Panc1 (cell line): ENCODE results near the gene CROCC2. TPM values are rescaled to one million over a fixed set of nuclear protein-coding genes. Genes with fewer than 3 reads are reported as not detected.

Experiments
- ATAC-seq: fragments of 200-7000 bp; cut with Tn5 transposase; 2 replicates; pipeline ENCODE4 v1.9.1; 2020; ENCODE audit warnings: mild to moderate bottlenecking, moderate library complexity
- BruUV-seq: library from RNA; stranded (reverse); fragments of 400-500 nt; replicated peaks from 2 replicates; lab custom pipeline; 2021; lab: Mats Ljungman, UMichigan
- CTCF ChIA-PET: fragments of 300-600 bp; sonication (Branson Sonifier 250); formaldehyde crosslinking; loops from one replicate; lab custom pipeline; 2022; ENCODE audit warnings: antibody characterized with exemption; lab: Charles Lee
- POLR2A ChIA-PET: fragments of 300-600 bp; sonication (Branson Sonifier 250); formaldehyde crosslinking; loops from one replicate; lab custom pipeline; 2022; ENCODE audit warnings: antibody characterized with exemption; lab: Charles Lee
- DNase-seq: peaks from one replicate; pipeline ENCODE4 v3.0.0-alpha.2; 2010; ENCODE audit warnings: low read depth, low spot score
- H3K27ac ChIP-seq: 2 replicates; pipeline ENCODE4 v1.5.1; 2011; ENCODE audit warnings: mild to moderate bottlenecking, low read length, inconsistent platforms
- H3K27me3 ChIP-seq: fragments of 200-500 bp; sonication (Bioruptor generic); 2 replicates; pipeline ENCODE4 v1.6.0; 2014; ENCODE audit warnings: low read length, inconsistent platforms; ENCODE audit not compliant: control insufficient read depth, insufficient read depth
- H3K36me3 ChIP-seq: fragments of 200-500 bp; sonication (Bioruptor generic); 2 replicates; pipeline ENCODE4 v1.5.1; 2014; ENCODE audit warnings: inconsistent platforms, mild to moderate bottlenecking, low read length, moderate library complexity; ENCODE audit not compliant: control insufficient read depth, insufficient read depth
- H3K4me1 ChIP-seq: 2 replicates; pipeline ENCODE4 v1.5.1; 2011; ENCODE audit warnings: inconsistent platforms, mild to moderate bottlenecking, low read length, moderate library complexity; ENCODE audit not compliant: control insufficient read depth, insufficient read depth
- H3K4me3 ChIP-seq, 2 experiments: 2 replicates each; pipeline ENCODE4 v1.5.1; 2011 to 2012; ENCODE audit warnings: low read depth in 2 of 2, low read length in 2 of 2, mild to moderate bottlenecking in 2 of 2, inconsistent platforms in 1 of 2, moderate library complexity in 1 of 2
- H3K9me3 ChIP-seq: fragments of 200-500 bp; sonication (Bioruptor generic); 2 replicates; pipeline ENCODE4 v1.5.1; 2014; ENCODE audit warnings: low read depth, mild to moderate bottlenecking, inconsistent platforms, low read length, moderate library complexity; ENCODE audit not compliant: control insufficient read depth, insufficient read depth
- POLR2AphosphoS5 ChIP-seq: IDR thresholded peaks from 2 replicates; pipeline ENCODE4 v1.6.1; 2012; ENCODE audit warnings: mild to moderate bottlenecking, low read depth, low read length, moderate library complexity
- SIN3A ChIP-seq: IDR thresholded peaks from 2 replicates; pipeline ENCODE4 v1.6.1; 2012; ENCODE audit warnings: low read depth, mild to moderate bottlenecking, low read length, moderate library complexity, borderline replicate concordance; ENCODE audit not compliant: insufficient read depth
- TCF7L2 ChIP-seq: IDR thresholded peaks from 2 replicates; pipeline ENCODE4 v1.6.1; 2011; ENCODE audit warnings: mild to moderate bottlenecking, low read depth, low read length, inconsistent platforms
- in situ Hi-C: cut with HindIII; loops from 2 replicates; pipeline ENCODE4 v1.10.0; 2016; ENCODE audit warnings: low sequenced_read_pairs, low pct_unique_long_range_greater_than_20kb
- intact Hi-C: fragments of 100-400 bp; cut with micrococcal nuclease; formaldehyde crosslinking; loops from one replicate; pipeline ENCODE4 v1.10.0; 2022; ENCODE audit not compliant: unreplicated experiment
- total RNA-seq: library from RNA; stranded (reverse); gene quantifications from one replicate; pipeline ENCODE4 v1.2.1, GENCODE V29; 2021; ENCODE audit not compliant: unreplicated experiment
- TF ChIP-seq, protein P1 (sequence below): fragments of 450-650 bp; IDR thresholded peaks from 2 replicates; pipeline ENCODE4 v1.5.1; 2017; ENCODE audit warnings: mild to moderate bottlenecking
- TF ChIP-seq, protein P2 (sequence below), 2 experiments: IDR thresholded peaks; 2 replicates each; pipeline ENCODE4 v1.6.1; 2011 to 2012; ENCODE audit warnings: low read depth in 2 of 2, control low read depth in 1 of 2, low read length in 1 of 2, mild to moderate bottlenecking in 1 of 2, moderate library complexity in 1 of 2; ENCODE audit not compliant: insufficient read depth in 1 of 2

Gene CROCC2
- total RNA-seq, 1 experiment from 2014 or later = 0.23 TPM

DNA sequence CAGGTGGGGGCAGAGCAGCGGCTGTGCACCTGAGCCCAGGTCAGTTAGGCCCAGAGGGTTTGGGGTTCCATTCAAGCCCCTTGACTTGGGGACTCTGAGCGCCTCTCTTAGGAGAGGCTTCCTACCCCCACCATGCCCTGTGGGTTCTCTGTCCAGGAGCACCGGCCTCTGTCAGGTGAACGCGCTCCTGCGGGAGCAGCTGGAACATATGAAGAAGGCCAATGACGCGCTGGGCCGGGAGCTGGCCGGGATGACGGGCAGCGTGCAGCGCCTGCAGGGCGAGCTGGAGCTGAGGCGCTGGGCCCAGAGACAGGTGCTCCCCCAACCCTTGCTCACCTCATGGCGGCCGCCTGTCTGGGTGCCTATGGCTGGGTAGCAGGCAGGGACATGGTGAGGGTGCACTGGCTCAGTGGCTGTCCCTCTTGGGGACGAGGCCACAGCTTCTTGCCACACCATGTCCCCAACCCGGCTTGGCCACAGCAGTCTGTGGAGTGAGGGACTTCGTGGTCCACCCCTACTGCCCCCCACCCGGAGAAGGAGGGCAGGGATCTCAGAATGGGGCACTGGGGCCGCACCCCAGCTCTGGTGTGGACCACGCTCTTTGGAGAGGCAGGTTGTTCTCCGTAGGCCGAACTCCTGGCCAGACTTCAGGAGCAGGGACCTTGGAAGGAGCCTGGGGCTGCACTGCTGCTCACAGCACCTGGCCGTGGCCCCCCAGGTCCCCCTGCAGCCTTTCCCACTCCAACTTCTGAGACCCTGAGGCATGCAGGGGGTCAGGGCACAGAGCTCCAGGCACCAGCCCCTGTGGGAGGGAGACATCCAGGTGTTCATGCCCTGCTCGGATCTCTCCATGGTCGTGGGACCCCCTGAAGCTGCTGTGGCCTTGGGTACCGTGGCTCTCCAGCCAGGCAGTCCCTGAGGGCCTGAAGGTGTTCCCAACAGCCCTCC, 19.7 kb downstream of the CROCC2 start:
- BruUV-seq = no TSS peak
- no peak overlapping the region for H3K27ac ChIP-seq
- ATAC-seq (no peak), DNase-seq (no peak)
- ChIA-PET POLR2A (no interaction called here), CTCF (interaction anchor here (0.6 kb wide), 1 partner anchor 49 kb away, joined by 5 read pairs; no protein-coding TSS in a partner anchor)
- peaks cover 32% of the 10 kb centered on the region for H3K4me1 ChIP-seq
- in situ Hi-C loops (no loop called here), intact Hi-C loops (no loop called here)
- H3K9me3 ChIP-seq = no peaks in the 10 kb centered on the region
- TF ChIP-seq TCF7L2 (no peak), POLR2AphosphoS5 (no peak), SIN3A (no peak)
- TF ChIP-seq, protein P1, sequence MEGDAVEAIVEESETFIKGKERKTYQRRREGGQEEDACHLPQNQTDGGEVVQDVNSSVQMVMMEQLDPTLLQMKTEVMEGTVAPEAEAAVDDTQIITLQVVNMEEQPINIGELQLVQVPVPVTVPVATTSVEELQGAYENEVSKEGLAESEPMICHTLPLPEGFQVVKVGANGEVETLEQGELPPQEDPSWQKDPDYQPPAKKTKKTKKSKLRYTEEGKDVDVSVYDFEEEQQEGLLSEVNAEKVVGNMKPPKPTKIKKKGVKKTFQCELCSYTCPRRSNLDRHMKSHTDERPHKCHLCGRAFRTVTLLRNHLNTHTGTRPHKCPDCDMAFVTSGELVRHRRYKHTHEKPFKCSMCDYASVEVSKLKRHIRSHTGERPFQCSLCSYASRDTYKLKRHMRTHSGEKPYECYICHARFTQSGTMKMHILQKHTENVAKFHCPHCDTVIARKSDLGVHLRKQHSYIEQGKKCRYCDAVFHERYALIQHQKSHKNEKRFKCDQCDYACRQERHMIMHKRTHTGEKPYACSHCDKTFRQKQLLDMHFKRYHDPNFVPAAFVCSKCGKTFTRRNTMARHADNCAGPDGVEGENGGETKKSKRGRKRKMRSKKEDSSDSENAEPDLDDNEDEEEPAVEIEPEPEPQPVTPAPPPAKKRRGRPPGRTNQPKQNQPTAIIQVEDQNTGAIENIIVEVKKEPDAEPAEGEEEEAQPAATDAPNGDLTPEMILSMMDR = no peak
- TF ChIP-seq, protein P2, sequence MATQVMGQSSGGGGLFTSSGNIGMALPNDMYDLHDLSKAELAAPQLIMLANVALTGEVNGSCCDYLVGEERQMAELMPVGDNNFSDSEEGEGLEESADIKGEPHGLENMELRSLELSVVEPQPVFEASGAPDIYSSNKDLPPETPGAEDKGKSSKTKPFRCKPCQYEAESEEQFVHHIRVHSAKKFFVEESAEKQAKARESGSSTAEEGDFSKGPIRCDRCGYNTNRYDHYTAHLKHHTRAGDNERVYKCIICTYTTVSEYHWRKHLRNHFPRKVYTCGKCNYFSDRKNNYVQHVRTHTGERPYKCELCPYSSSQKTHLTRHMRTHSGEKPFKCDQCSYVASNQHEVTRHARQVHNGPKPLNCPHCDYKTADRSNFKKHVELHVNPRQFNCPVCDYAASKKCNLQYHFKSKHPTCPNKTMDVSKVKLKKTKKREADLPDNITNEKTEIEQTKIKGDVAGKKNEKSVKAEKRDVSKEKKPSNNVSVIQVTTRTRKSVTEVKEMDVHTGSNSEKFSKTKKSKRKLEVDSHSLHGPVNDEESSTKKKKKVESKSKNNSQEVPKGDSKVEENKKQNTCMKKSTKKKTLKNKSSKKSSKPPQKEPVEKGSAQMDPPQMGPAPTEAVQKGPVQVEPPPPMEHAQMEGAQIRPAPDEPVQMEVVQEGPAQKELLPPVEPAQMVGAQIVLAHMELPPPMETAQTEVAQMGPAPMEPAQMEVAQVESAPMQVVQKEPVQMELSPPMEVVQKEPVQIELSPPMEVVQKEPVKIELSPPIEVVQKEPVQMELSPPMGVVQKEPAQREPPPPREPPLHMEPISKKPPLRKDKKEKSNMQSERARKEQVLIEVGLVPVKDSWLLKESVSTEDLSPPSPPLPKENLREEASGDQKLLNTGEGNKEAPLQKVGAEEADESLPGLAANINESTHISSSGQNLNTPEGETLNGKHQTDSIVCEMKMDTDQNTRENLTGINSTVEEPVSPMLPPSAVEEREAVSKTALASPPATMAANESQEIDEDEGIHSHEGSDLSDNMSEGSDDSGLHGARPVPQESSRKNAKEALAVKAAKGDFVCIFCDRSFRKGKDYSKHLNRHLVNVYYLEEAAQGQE (IDR thresholded peaks at IDR 0.05; ENCODE audit: insufficient read depth in 1 of 2, low read depth in 2 of 2, low read length in 1 of 2) = no peak
- no peak overlapping the region for H3K4me3 ChIP-seq
- H3K36me3 ChIP-seq = no peaks in the 10 kb centered on the region
- no peaks in the 10 kb centered on the region for H3K27me3 ChIP-seq

DNA sequence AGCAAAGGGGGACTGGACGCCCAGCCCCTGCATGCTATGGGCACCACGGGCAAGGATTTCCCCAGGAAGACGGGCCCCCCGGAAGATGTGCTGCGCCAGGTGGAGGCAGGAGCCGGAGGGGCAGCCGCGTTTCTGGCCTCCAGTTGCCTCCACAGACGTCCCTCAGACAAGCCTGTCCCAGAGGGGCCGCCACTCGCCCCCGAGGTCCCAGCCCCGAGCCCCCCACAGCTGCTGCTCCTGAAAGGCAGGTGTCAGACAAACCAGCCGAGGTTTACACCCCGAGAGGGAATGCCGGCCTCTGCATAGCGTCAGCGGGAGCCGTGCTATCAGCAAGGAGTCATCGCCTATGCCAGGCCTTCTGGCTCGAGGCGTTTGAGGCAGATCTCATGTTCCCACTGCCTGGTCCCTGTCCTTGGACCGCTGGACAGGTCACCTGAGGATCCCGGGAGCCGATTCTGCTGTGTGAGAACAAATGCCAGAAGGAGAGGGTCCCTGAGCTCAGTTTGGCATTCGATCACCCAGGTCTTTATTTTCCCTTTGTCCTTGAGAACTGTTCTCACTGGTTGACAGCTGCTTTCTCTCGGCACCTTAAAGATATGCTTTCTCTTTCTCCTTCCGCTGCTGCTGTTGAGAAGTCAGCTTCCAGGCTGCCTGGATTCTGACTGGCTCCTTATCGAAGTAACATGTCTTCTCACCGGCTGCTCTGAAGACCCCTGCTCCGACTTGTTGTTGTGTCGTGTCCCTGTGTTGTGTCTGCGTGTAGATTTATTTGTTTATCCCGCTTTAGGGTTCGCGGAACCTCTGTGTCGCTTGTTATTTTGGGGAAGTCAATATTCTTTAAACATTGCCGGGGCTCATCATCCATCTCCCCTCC, 20.6 kb downstream of the CROCC2 start:
- ChIA-PET CTCF (interaction anchor here (0.5 kb wide), 1 partner anchor 38 kb away, joined by 4 read pairs; no protein-coding TSS in a partner anchor), POLR2A (no interaction called here)
- peaks cover 23% of the 10 kb centered on the region for H3K4me1 ChIP-seq
- DNase-seq = no peak
- TF ChIP-seq POLR2AphosphoS5 (no peak), TCF7L2 (no peak), SIN3A (no peak)
- TF ChIP-seq, protein P1 = no peak
- TF ChIP-seq, protein P2 (IDR thresholded peaks at IDR 0.05; ENCODE audit: insufficient read depth in 1 of 2, low read depth in 2 of 2, low read length in 1 of 2) = no peak
- H3K27ac ChIP-seq = no peak overlapping the region
- ATAC-seq = peak; percentile 39; the same call in 1 of the 2 replicates
- intact Hi-C loops (no loop called here), in situ Hi-C loops (no loop called here)
- no peaks in the 10 kb centered on the region for H3K27me3 ChIP-seq
- no peak overlapping the region for H3K4me3 ChIP-seq
- BruUV-seq = no TSS peak
- H3K9me3 ChIP-seq = no peaks in the 10 kb centered on the region
- no peaks in the 10 kb centered on the region for H3K36me3 ChIP-seq
